ENCODE measurements around the gene PRAF2.

- TF ChIP-seq CTCF (conservative IDR thresholded peaks at IDR 0.05; ENCODE audit: low read depth, low read length) (no peak; the same call in 1 of the 2 replicates), EZH2phosphoT487 (IDR thresholded peaks at IDR 0.05; ENCODE audit: borderline replicate concordance, low read length) (no peak)
Measured at GRCh38 chrX:49039598-49040375, 34.0 kb downstream of the PRAF2 start.

Data from PC-3 (cell line).